HG02678 (cell line): ENCODE data around the gene FAM47C.
A peak's percentile ranks its signal among the peaks of the same experiment; 100 is the strongest.
"Not testable (repeated sequence)": the region's sequence is repeated elsewhere in the genome, so short reads cannot be mapped to it uniquely, and the experiment has no call there.

Source experiments
- ATAC-seq: cut with Tn5 transposase; IDR thresholded peaks from one replicate; pipeline ENCODE4 v1.9.1; 2021; ENCODE audit warnings: mild to moderate bottlenecking, moderate library complexity; ENCODE audit not compliant: unreplicated experiment

FAM47C gene

GRCh38 chrX:37008182-37008581, at the start of gene FAM47C:
TSS of gene FAM47C (plus strand) at chrX:37008366. CDS start at chrX:37008411, 45 bp downstream.
- ATAC-seq: not testable (repeated sequence)

GRCh38 chrX:36961590-36961989, 46.6 kb upstream of the FAM47C start:
- ATAC-seq: no peak

GRCh38 chrX:36963069-36963808, 44.9 kb upstream of the FAM47C start:
- no peak for ATAC-seq

- ATAC-seq: no peak
Measured at GRCh38 chrX:36963852-36964251, 44.3 kb upstream of the FAM47C start.

- ATAC-seq: no peak
Measured at GRCh38 chrX:36973575-36973974, 34.6 kb upstream of the FAM47C start.

GRCh38 chrX:36974911-36975310, 33.3 kb upstream of the FAM47C start:
- no peak for ATAC-seq

GRCh38 chrX:36978886-36979285, 29.3 kb upstream of the FAM47C start:
- no peak for ATAC-seq

- ATAC-seq: no peak
Measured at GRCh38 chrX:36983831-36984230, 24.3 kb upstream of the FAM47C start.

- ATAC-seq: not testable (repeated sequence)
Measured at GRCh38 chrX:36985416-36986209, 22.6 kb upstream of the FAM47C start.

GRCh38 chrX:36986231-36986630, 21.9 kb upstream of the FAM47C start:
- ATAC-seq: no peak

GRCh38 chrX:36987212-36987611, 21.0 kb upstream of the FAM47C start:
- not testable (repeated sequence) for ATAC-seq

GRCh38 chrX:37000140-37000539, 8.0 kb upstream of the FAM47C start:
- ATAC-seq: no peak

GRCh38 chrX:37010496-37010895, 2.3 kb downstream of the FAM47C start:
- ATAC-seq: no peak

- not testable (repeated sequence) for ATAC-seq
Measured at GRCh38 chrX:37034260-37034659, 26.1 kb downstream of the FAM47C start.

GRCh38 chrX:37036674-37037220, 28.6 kb downstream of the FAM47C start:
- not testable (repeated sequence) for ATAC-seq

- not testable (repeated sequence) for ATAC-seq
Measured at GRCh38 chrX:37038814-37039213, 30.6 kb downstream of the FAM47C start.

- not testable (repeated sequence) for ATAC-seq
Measured at GRCh38 chrX:37042956-37043885, 35.1 kb downstream of the FAM47C start.

GRCh38 chrX:37047776-37048175, 39.6 kb downstream of the FAM47C start:
- no peak for ATAC-seq

GRCh38 chrX:37057572-37057971, 49.4 kb downstream of the FAM47C start:
- not testable (repeated sequence) for ATAC-seq

- ATAC-seq: peak; percentile 63
Measured at GRCh38 chrX:37060999-37061398, 52.8 kb downstream of the FAM47C start.
